IMR-90 (cell line): ENCODE data around the gene UBAC1. TPM values are rescaled to one million over a fixed set of nuclear protein-coding genes. Genes with fewer than 3 reads are reported as not detected.

ENCODE experiments used
- ATAC-seq: fragments of 200-7000 bp; cut with Tn5 transposase; 2 replicates; pipeline ENCODE4 v1.9.1; 2020; ENCODE audit warnings: low read depth, mild to moderate bottlenecking, moderate library complexity
- BruUV-seq: library from RNA; stranded (reverse); fragments of 400-500 nt; replicated peaks from 2 replicates; lab custom pipeline; 2021; lab: Mats Ljungman, UMichigan
- CTCF ChIA-PET: fragments of 300-600 bp; formaldehyde crosslinking; extraction: SDS; loops from one replicate; lab custom pipeline; 2021; ENCODE audit warnings: antibody characterized with exemption; lab: Yijun Ruan, JAX
- POLR2A ChIA-PET: fragments of 300-600 bp; sonication (Branson Sonifier 250); formaldehyde crosslinking; loops from one replicate; lab custom pipeline; 2022; ENCODE audit warnings: antibody characterized with exemption; ENCODE audit not compliant: unreplicated experiment; lab: Charles Lee
- DNase-seq: peaks from one replicate; pipeline ENCODE4 v3.0.0; 2013
- H2AFZ ChIP-seq: replicated peaks from 2 replicates; pipeline ENCODE3; 2013; ENCODE audit warnings: low read length, mild to moderate bottlenecking; ENCODE audit not compliant: poor library complexity
- H2AK5ac ChIP-seq: 2 replicates; pipeline ENCODE4 v1.6.1; 2013; ENCODE audit warnings: low read depth, low read length, inconsistent platforms
- H2AK9ac ChIP-seq: replicated peaks from 2 replicates; pipeline ENCODE3; 2013; ENCODE audit warnings: mild to moderate bottlenecking, low read depth, low read length, moderate library complexity; ENCODE audit not compliant: poor library complexity
- H2BK120ac ChIP-seq: 2 replicates; pipeline ENCODE4 v1.6.1; 2013; ENCODE audit warnings: low read depth, low read length, inconsistent platforms
- H2BK15ac ChIP-seq: 3 replicates; pipeline ENCODE4 v1.6.1; 2013; ENCODE audit warnings: low read depth, low read length, inconsistent platforms
- H2BK20ac ChIP-seq: 2 replicates; pipeline ENCODE4 v1.6.1; 2013; ENCODE audit warnings: low read depth, mild to moderate bottlenecking, inconsistent platforms, low read length, moderate library complexity
- H2BK5ac ChIP-seq: 2 replicates; pipeline ENCODE4 v1.6.1; 2013; ENCODE audit warnings: mild to moderate bottlenecking, low read depth, low read length, inconsistent platforms; ENCODE audit not compliant: poor library complexity, severe bottlenecking
- H3K14ac ChIP-seq: replicated peaks from 2 replicates; pipeline ENCODE4 v1.6.1; 2013; ENCODE audit warnings: low read depth, low read length, inconsistent platforms
- H3K18ac ChIP-seq: 2 replicates; pipeline ENCODE4 v1.6.1; 2013; ENCODE audit warnings: low read depth, low read length, control low read depth
- H3K23ac ChIP-seq: 2 replicates; pipeline ENCODE4 v1.6.1; 2013; ENCODE audit warnings: low read depth, low read length, inconsistent platforms
- H3K27ac ChIP-seq: 2 replicates; pipeline ENCODE4 v1.5.1; 2013; ENCODE audit warnings: mild to moderate bottlenecking, control low read depth, low read length; ENCODE audit not compliant: insufficient read depth
- H3K27me3 ChIP-seq: 2 replicates; pipeline ENCODE4 v1.6.1; 2013; ENCODE audit warnings: low read length; ENCODE audit not compliant: control insufficient read depth, insufficient read depth
- H3K36me3 ChIP-seq: 2 replicates; pipeline ENCODE4 v1.6.1; 2013; ENCODE audit warnings: low read length, mixed read lengths; ENCODE audit not compliant: control insufficient read depth, insufficient read depth
- H3K4ac ChIP-seq: 2 replicates; pipeline ENCODE4 v1.6.1; 2013; ENCODE audit warnings: low read depth, low read length, inconsistent platforms
- H3K4me1 ChIP-seq: 2 replicates; pipeline ENCODE4 v1.6.1; 2013; ENCODE audit warnings: low read length, mixed read lengths; ENCODE audit not compliant: control insufficient read depth, insufficient read depth
- H3K4me2 ChIP-seq: 2 replicates; pipeline ENCODE4 v1.6.1; 2013; ENCODE audit warnings: low read depth, mild to moderate bottlenecking, control low read depth, low read length, moderate library complexity
- H3K4me3 ChIP-seq: 2 replicates; pipeline ENCODE4 v1.5.1; 2013; ENCODE audit warnings: low read depth, mild to moderate bottlenecking, control low read depth, low read length, moderate library complexity; ENCODE audit not compliant: insufficient read depth
- H3K56ac ChIP-seq: 2 replicates; pipeline ENCODE4 v1.6.1; 2013; ENCODE audit warnings: low read length, inconsistent platforms; ENCODE audit not compliant: insufficient read depth; ENCODE audit errors: extremely low read depth
- H3K79me1 ChIP-seq, 2 experiments: 2 replicates each; pipeline ENCODE4 v1.6.1; 2013; ENCODE audit warnings: low read length in 2 of 2, inconsistent platforms in 1 of 2, low read depth in 1 of 2
- H3K9ac ChIP-seq: 2 replicates; pipeline ENCODE4 v1.6.1; 2013; ENCODE audit warnings: low read depth, low read length, control low read depth
- H3K9me1 ChIP-seq: 2 replicates; pipeline ENCODE4 v1.6.1; 2013; ENCODE audit warnings: low read length, inconsistent platforms; ENCODE audit not compliant: insufficient read depth
- H3K9me3 ChIP-seq: 2 replicates; pipeline ENCODE4 v1.6.1; 2013; ENCODE audit warnings: low read length; ENCODE audit not compliant: control insufficient read depth, insufficient read depth
- H4K20me1 ChIP-seq: 2 replicates; pipeline ENCODE4 v1.6.1; 2013; ENCODE audit warnings: low read length, inconsistent platforms; ENCODE audit not compliant: insufficient read depth
- H4K5ac ChIP-seq: 2 replicates; pipeline ENCODE4 v1.6.1; 2013; ENCODE audit warnings: mild to moderate bottlenecking, low read depth, low read length, control low read depth
- H4K8ac ChIP-seq, 2 experiments: 2 replicates each; pipeline ENCODE4 v1.6.1; 2013; ENCODE audit warnings: low read depth in 2 of 2, low read length in 2 of 2, control low read depth in 1 of 2, inconsistent platforms in 1 of 2
- H4K91ac ChIP-seq: 2 replicates; pipeline ENCODE4 v1.6.1; 2013; ENCODE audit warnings: low read depth, low read length, inconsistent platforms; ENCODE audit not compliant: insufficient read depth
- CHD1 ChIP-seq: IDR thresholded peaks from 2 replicates; pipeline ENCODE4 v1.6.1; 2012; ENCODE audit warnings: low read depth, low read length, improper control_type of control experiment
- MAZ ChIP-seq: IDR thresholded peaks from 2 replicates; pipeline ENCODE4 v1.6.1; 2012; ENCODE audit warnings: low read depth, mild to moderate bottlenecking, low read length, improper control_type of control experiment, moderate library complexity, borderline replicate concordance
- MXI1 ChIP-seq: IDR thresholded peaks from 2 replicates; pipeline ENCODE4 v1.6.1; 2012; ENCODE audit warnings: low read depth, mild to moderate bottlenecking, low read length, moderate library complexity, borderline replicate concordance
- WGBS, 2 experiments: methylation state at CpG; one replicate each; pipeline versions ENCODE4 v1.1.5 to v1.1.7; 2013; ENCODE audit warnings: missing lambda C conversion rate in 2 of 2; ENCODE audit not compliant: insufficient read length in 1 of 2; ENCODE audit errors: extremely low coverage in 2 of 2; 5-methylcytosine and 5-hydroxymethylcytosine counted together
- dilution Hi-C: fragments of 300-500 bp; cut with HindIII; formaldehyde crosslinking; loops from one replicate; pipeline ENCODE4 v1.14.3; 2018; ENCODE audit warnings: low sequenced_read_pairs; ENCODE audit not compliant: unreplicated experiment
- in situ Hi-C: fragments of 300-500 bp; cut with MboI; formaldehyde crosslinking; loops from 3 replicates; pipeline ENCODE4 v1.14.3; 2019; ENCODE audit warnings: low sequenced_read_pairs, inconsistent platforms, mixed read lengths
- intact Hi-C: fragments of 100-400 bp; cut with micrococcal nuclease; formaldehyde crosslinking; loops from 2 replicates; pipeline ENCODE4 v1.10.0; 2022
- polyA plus RNA-seq, 3 experiments: library from polyadenylated mRNA; depleted of rRNA; stranded (reverse); fragments of >200 nt; gene quantifications; 2 replicates each; pipeline ENCODE4 v1.2.3, GENCODE V29; 2012; ENCODE audit warnings: low replicate concordance in 1 of 3
- total RNA-seq: library from RNA; depleted of rRNA; stranded (reverse); fragments of >200 nt; gene quantifications from 2 replicates; pipeline ENCODE4 v1.2.3, GENCODE V29; 2012

The UBAC1 gene
- total and polyA plus RNA-seq, 2 of the 4 experiments (the other 2 are of a cell fraction), result 25.3 to 33.9 TPM

DNA sequence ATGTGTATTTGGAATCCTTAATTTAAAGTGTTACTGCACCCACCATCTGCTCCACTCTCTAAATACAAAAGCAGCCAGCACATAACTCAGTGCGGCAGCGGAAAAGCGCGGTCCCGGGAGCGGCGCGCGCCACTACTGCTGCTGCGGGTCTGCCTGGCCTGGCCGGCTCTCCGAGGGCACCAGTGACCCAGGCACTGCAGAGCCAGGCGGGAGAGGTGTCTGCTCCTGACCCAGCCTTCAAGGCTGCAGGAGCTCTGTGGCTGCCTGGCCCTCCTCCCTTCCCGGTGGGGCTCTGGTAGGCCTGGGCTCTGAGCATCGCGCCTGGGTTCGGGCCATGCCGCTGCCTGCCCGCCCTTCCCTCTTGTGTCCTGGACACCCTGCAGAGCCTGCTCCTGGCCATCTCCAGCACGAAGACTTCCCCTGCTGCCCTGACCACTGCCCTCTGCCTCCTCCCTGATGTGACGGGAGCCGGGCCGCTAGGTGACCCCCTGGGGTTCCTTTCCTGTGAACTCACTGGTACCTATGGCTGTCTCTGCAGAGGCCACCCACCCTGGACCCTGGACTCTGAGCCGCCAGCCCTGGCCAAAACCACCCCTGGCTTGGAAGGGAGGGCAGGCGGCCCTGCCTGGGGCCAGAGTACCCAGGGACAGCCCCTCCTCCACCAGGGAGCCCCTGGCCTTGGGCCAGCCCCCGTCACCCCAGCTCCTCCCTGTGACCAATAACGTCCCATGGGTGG, 32.8 kb upstream of the UBAC1 start:
- POLR2A ChIA-PET, result no interaction called here
- H3K4ac ChIP-seq, result peak overlapping the region; percentile 47; the same call in 1 of the 2 replicates
- TF ChIP-seq CHD1 (no peak), MXI1 (no peak), MAZ (no peak)
- dilution Hi-C loops, result no loop called here
- no peaks in the 10 kb centered on the region for H3K9me1 ChIP-seq
- no peak overlapping the region for H3K9ac ChIP-seq
- no peaks in the 10 kb centered on the region for H3K36me3 ChIP-seq
- H3K18ac ChIP-seq, result no peak overlapping the region
- H2AK9ac ChIP-seq, result peak overlapping the region; percentile 81
- BruUV-seq, result no TSS peak
- no peak overlapping the region for H2BK20ac ChIP-seq
- H3K79me1 ChIP-seq, result 0 out of 4 replicates have a peak, but pooled peaks cover 0 to 3% of the 10 kb centered on the region in 2 experiments
- H3K4me1 ChIP-seq, result peaks cover 21% of the 10 kb centered on the region
- no peak overlapping the region for H3K4me3 ChIP-seq
- no peaks in the 10 kb centered on the region for H3K9me3 ChIP-seq
- in situ Hi-C loops, result no loop called here
- WGBS, 2 experiments, result 91% methylated on average over 8 of the region's 27 CpGs; no CpG with 5 or more reads in 1 of the 2 experiments
- H3K4me2 ChIP-seq, result no peak overlapping the region
- H4K20me1 ChIP-seq, result no peaks in the 10 kb centered on the region
- H3K56ac ChIP-seq, result no peak overlapping the region
- intact Hi-C loops, result no loop called here
- H2BK5ac ChIP-seq, result no peak overlapping the region
- no peak overlapping the region for H2BK15ac ChIP-seq
- ATAC-seq, result no peak
- DNase-seq, result no peak
- CTCF ChIA-PET, result no interaction called here
- H4K8ac ChIP-seq, result peak overlapping the region in 1 of 2 experiments; percentile 95; a peak in 2 of 4 replicates
- H3K27ac ChIP-seq, result no peak overlapping the region
- H3K27me3 ChIP-seq, result no peaks in the 10 kb centered on the region
- H4K91ac ChIP-seq, result 0 out of 2 replicates have a peak overlapping the region, but pooled peaks have one; percentile 32
- no peak overlapping the region; the same call in 1 of the 2 replicates for H4K5ac ChIP-seq
- H2AFZ ChIP-seq, result peak overlapping the region; percentile 18
- H3K23ac ChIP-seq, result no peak overlapping the region
- 0 out of 2 replicates have a peak overlapping the region, but pooled peaks have one; percentile 39 for H2BK120ac ChIP-seq
- H3K14ac ChIP-seq, result 0 out of 2 replicates have a peak overlapping the region, but pooled peaks have one; percentile 40
- H2AK5ac ChIP-seq, result 0 out of 2 replicates have a peak overlapping the region, but pooled peaks have one; percentile 8
